HCT116 (cell line): Measurements from ENCODE around the gene SLC7A10. TPM values are rescaled to one million over a fixed set of nuclear protein-coding genes. Genes with fewer than 3 reads are reported as not detected.
A peak's percentile ranks its signal among the peaks of the same experiment; 100 is the strongest.

Experiments
- ATAC-seq: fragments of 200-7000 bp; cut with Tn5 transposase; 2 replicates; pipeline ENCODE4 v1.9.1; 2020; ENCODE audit warnings: mild to moderate bottlenecking, moderate library complexity
- BruUV-seq: library from RNA; stranded (reverse); fragments of 400-500 nt; replicated peaks from 2 replicates; lab custom pipeline; 2021; lab: Mats Ljungman, UMichigan
- CTCF ChIA-PET: fragments of 300-600 bp; sonication (Branson Sonifier 250); formaldehyde crosslinking; loops from one replicate; lab custom pipeline; 2021; ENCODE audit warnings: antibody characterized with exemption; lab: Charles Lee
- POLR2A ChIA-PET: fragments of 300-600, 350-600 bp; sonication (Branson Sonifier 250); formaldehyde crosslinking; loops from one replicate; lab custom pipeline; 2021; ENCODE audit warnings: antibody characterized with exemption; lab: Charles Lee
- RAD21 ChIA-PET, 2 experiments: fragments of 300-600 bp; sonication (Branson Sonifier 250); formaldehyde crosslinking; loops; one replicate each; lab custom pipeline; 2023; ENCODE audit warnings: low total read pairs in 2 of 2; ENCODE audit not compliant: uncharacterized antibody in 2 of 2, unreplicated experiment in 2 of 2, low non-redundant PET in 1 of 2; lab: Charles Lee
- DNase-seq: peaks from one replicate; pipeline ENCODE4 v3.0.0-alpha.2; 2010; ENCODE audit warnings: low read depth, low spot score
- H2AFZ ChIP-seq: fragments of 200-600 bp; shearing (Covaris generic), sonication (generic); 2 replicates; pipeline ENCODE4 v1.6.1; 2017; ENCODE audit warnings: low read depth, mixed run types, mixed read lengths, antibody characterized with exemption, low read length; ENCODE audit not compliant: poor library complexity, severe bottlenecking
- H3K27ac ChIP-seq: 2 replicates; pipeline ENCODE4 v1.5.1; 2012; ENCODE audit warnings: low read depth, low read length
- H3K27me3 ChIP-seq: fragments of 200-600 bp; sonication (generic); 2 replicates; pipeline ENCODE4 v1.6.1; 2016; ENCODE audit warnings: mixed run types, low read length, mixed read lengths; ENCODE audit not compliant: insufficient read depth
- H3K36me3 ChIP-seq, 2 experiments: fragments of 200-500 bp in 1 of 2; fragments of 200-600 bp in 1 of 2; sonication (Bioruptor generic) in 1 of 2; sonication (generic) in 1 of 2; 2 replicates each; pipeline versions ENCODE4 v1.5.1 to v1.6.1; 2014 to 2016; ENCODE audit warnings: low read length in 2 of 2, inconsistent platforms in 1 of 2, mixed read lengths in 1 of 2, mixed run types in 1 of 2; ENCODE audit not compliant: insufficient read depth in 2 of 2, control insufficient read depth in 1 of 2
- H3K4me1 ChIP-seq, 2 experiments: fragments of 200-600 bp in 1 of 2; sonication (generic) in 1 of 2; 2 replicates each; pipeline versions ENCODE4 v1.5.1 to v1.6.1; 2012 to 2017; ENCODE audit warnings: low read length in 2 of 2, inconsistent platforms in 1 of 2, mild to moderate bottlenecking in 1 of 2, mixed read lengths in 1 of 2, mixed run types in 1 of 2, moderate library complexity in 1 of 2; ENCODE audit not compliant: insufficient read depth in 2 of 2, control insufficient read depth in 1 of 2
- H3K4me2 ChIP-seq: fragments of 200-600 bp; sonication (generic); 2 replicates; pipeline ENCODE4 v1.6.1; 2017; ENCODE audit warnings: mixed run types, low read length, mixed read lengths
- H3K4me3 ChIP-seq, 2 experiments: fragments of 200-600 bp in 1 of 2; sonication (generic) in 1 of 2; replicated peaks in 1 of 2; 2 replicates each; pipeline ENCODE4 v1.5.1; 2011 to 2016; ENCODE audit warnings: low read length in 2 of 2, control low read depth in 1 of 2, low read depth in 1 of 2, mild to moderate bottlenecking in 1 of 2, mixed read lengths in 1 of 2, mixed run types in 1 of 2
- H3K79me2 ChIP-seq: fragments of 200-600 bp; sonication (generic); 2 replicates; pipeline ENCODE4 v1.6.1; 2017; ENCODE audit warnings: mild to moderate bottlenecking, mixed run types, low read length, moderate library complexity, mixed read lengths; ENCODE audit not compliant: insufficient read depth
- H3K9ac ChIP-seq: fragments of 200-600 bp; sonication (generic); 2 replicates; pipeline ENCODE4 v1.6.1; 2016; ENCODE audit warnings: low read length, mixed read lengths
- H3K9me2 ChIP-seq: fragments of 200-600 bp; sonication (generic), shearing (Covaris generic); 2 replicates; pipeline ENCODE4 v1.6.1; 2017; ENCODE audit warnings: mixed run types, mild to moderate bottlenecking, moderate library complexity; ENCODE audit not compliant: insufficient read depth
- H3K9me3 ChIP-seq, 2 experiments: fragments of 200-500 bp in 1 of 2; fragments of 200-600 bp in 1 of 2; sonication (Bioruptor generic) in 1 of 2; sonication (generic) in 1 of 2; 2 replicates each; pipeline ENCODE4 v1.6.1; 2014 to 2017; ENCODE audit warnings: low read length in 2 of 2, mixed read lengths in 2 of 2, inconsistent platforms in 1 of 2, low read depth in 1 of 2, mild to moderate bottlenecking in 1 of 2, mixed run types in 1 of 2, moderate library complexity in 1 of 2; ENCODE audit not compliant: control insufficient read depth in 1 of 2, insufficient read depth in 1 of 2
- H4K20me1 ChIP-seq: fragments of 200-600 bp; sonication (generic), shearing (Covaris generic); 2 replicates; pipeline ENCODE4 v1.6.1; 2017; ENCODE audit warnings: mixed run types, mild to moderate bottlenecking, moderate library complexity; ENCODE audit not compliant: insufficient read depth
- ATF3 ChIP-seq: IDR thresholded peaks from 2 replicates; pipeline ENCODE4 v1.6.1; 2012
- CBX3 ChIP-seq: IDR thresholded peaks from 2 replicates; pipeline ENCODE4 v1.6.1; 2012; ENCODE audit warnings: low read depth
- CEBPB ChIP-seq: IDR thresholded peaks from 2 replicates; pipeline ENCODE4 v1.6.1; 2012; ENCODE audit warnings: low read depth
- CTCF ChIP-seq, 3 experiments: fragments of 200-600 bp in 1 of 3; sonication (generic) in 1 of 3; IDR thresholded peaks in 2 of 3; conservative IDR thresholded peaks in 1 of 3; 2 replicates each; pipeline ENCODE4 v1.5.1; 2012 to 2017; ENCODE audit warnings: low read depth in 2 of 3, low read length in 2 of 3, antibody characterized with exemption in 1 of 3, borderline replicate concordance in 1 of 3, control low read depth in 1 of 3, mild to moderate bottlenecking in 1 of 3, mixed read lengths in 1 of 3, mixed run types in 1 of 3, moderate library complexity in 1 of 3; ENCODE audit not compliant: insufficient read depth in 1 of 3
- EGR1 ChIP-seq: IDR thresholded peaks from 2 replicates; pipeline ENCODE4 v1.6.1; 2012; ENCODE audit warnings: low read depth
- EZH2 ChIP-seq: fragments of 200-600 bp; sonication (generic); IDR thresholded peaks from 2 replicates; pipeline ENCODE4 v1.6.1; 2017; ENCODE audit warnings: antibody characterized with exemption, mixed run types
- EZH2phosphoT487 ChIP-seq: fragments of 200-600 bp; IDR thresholded peaks from 2 replicates; pipeline ENCODE4 v1.6.1; 2018; ENCODE audit warnings: antibody characterized with exemption, borderline replicate concordance
- FOSL1 ChIP-seq: IDR thresholded peaks from 2 replicates; pipeline ENCODE4 v1.6.1; 2012; ENCODE audit warnings: low read depth
- JUND ChIP-seq: IDR thresholded peaks from 2 replicates; pipeline ENCODE4 v1.6.1; 2012
- MAX ChIP-seq: IDR thresholded peaks from 2 replicates; pipeline ENCODE4 v1.6.1; 2012
- POLR2A ChIP-seq: IDR thresholded peaks from 2 replicates; pipeline ENCODE4 v1.7.0; 2011; ENCODE audit warnings: borderline replicate concordance; ENCODE audit not compliant: insufficient read depth, insufficient read length; ENCODE audit errors: extremely low read depth
- POLR2AphosphoS5 ChIP-seq: IDR thresholded peaks from 2 replicates; pipeline ENCODE4 v1.6.1; 2011; ENCODE audit warnings: mild to moderate bottlenecking, low read depth, low read length, moderate library complexity
- RAD21 ChIP-seq: IDR thresholded peaks from 2 replicates; pipeline ENCODE4 v1.6.1; 2012; ENCODE audit warnings: low read depth, mild to moderate bottlenecking
- SIN3A ChIP-seq: IDR thresholded peaks from 2 replicates; pipeline ENCODE4 v1.6.1; 2012; ENCODE audit warnings: low read depth
- SP1 ChIP-seq: IDR thresholded peaks from 2 replicates; pipeline ENCODE4 v1.6.1; 2012; ENCODE audit warnings: low read depth
- SRF ChIP-seq: IDR thresholded peaks from 2 replicates; pipeline ENCODE4 v1.6.1; 2012; ENCODE audit warnings: low read depth
- TCF7L2 ChIP-seq: IDR thresholded peaks from 2 replicates; pipeline ENCODE4 v1.7.0; 2011; ENCODE audit warnings: borderline replicate concordance, inconsistent platforms; ENCODE audit not compliant: insufficient read depth, insufficient read length; ENCODE audit errors: extremely low read depth
- YY1 ChIP-seq: IDR thresholded peaks from 2 replicates; pipeline ENCODE4 v1.6.1; 2011; ENCODE audit warnings: low read length, low read depth, moderate library complexity, mild to moderate bottlenecking; ENCODE audit not compliant: insufficient replicate concordance; ENCODE audit errors: extremely low read depth
- ZBTB33 ChIP-seq: IDR thresholded peaks from 2 replicates; pipeline ENCODE4 v1.6.1; 2011; ENCODE audit warnings: mild to moderate bottlenecking, low read length, moderate library complexity; ENCODE audit not compliant: insufficient replicate concordance; ENCODE audit errors: extremely low read depth
- ZNF274 ChIP-seq: fragments of 200-500 bp; sonication (Bioruptor generic); IDR thresholded peaks from 2 replicates; pipeline ENCODE4 v1.6.1; 2014; ENCODE audit warnings: mild to moderate bottlenecking, low read depth, low read length, inconsistent platforms
- intact Hi-C: fragments of 100-400 bp; cut with micrococcal nuclease; formaldehyde crosslinking; loops from 2 replicates; pipeline ENCODE4 v1.10.0; 2022
- total RNA-seq: library from RNA; stranded (reverse); gene quantifications from one replicate; pipeline ENCODE4 v1.2.1, GENCODE V29; 2021; ENCODE audit not compliant: unreplicated experiment

Gene SLC7A10
- total RNA-seq, 1 experiment from 2014 or later, result 0.25 TPM

- ChIA-PET POLR2A (no interaction called here), CTCF (interaction anchor here (1.1 to 1.2 kb wide), 3 partner anchors 10 to 158 kb away, joined by 3 to 7 read pairs (median 4); no protein-coding TSS in a partner anchor)
- H3K9me3 ChIP-seq, result peaks cover 11 to 13% of the 10 kb centered on the region in 2 experiments; a peak in 2 of 4 replicates
- no peaks in the 10 kb centered on the region for H3K79me2 ChIP-seq
- H3K4me2 ChIP-seq, result peak overlapping the region; percentile 65; the same call in 1 of the 2 replicates
- peak overlapping the region; percentile 40 for H2AFZ ChIP-seq
- H3K4me1 ChIP-seq, result peaks cover 10 to 15% of the 10 kb centered on the region in 2 experiments; a peak in 3 of 4 replicates
- no peaks in the 10 kb centered on the region for H3K36me3 ChIP-seq
- no peak overlapping the region; the same call in 1 of the 2 replicates for H3K27ac ChIP-seq
- H4K20me1 ChIP-seq, result no peaks in the 10 kb centered on the region
- H3K9ac ChIP-seq, result no peak overlapping the region
- H3K4me3 ChIP-seq, result no peak overlapping the region
- ATAC-seq, result no peak; the same call in 1 of the 2 replicates
- TF ChIP-seq EZH2 (no peak), EZH2phosphoT487 (no peak), FOSL1 (no peak), JUND (no peak), SRF (no peak), MAX (no peak), RAD21 (no peak), ZNF274 (no peak), CBX3 (no peak), EGR1 (no peak), POLR2A (no peak), POLR2AphosphoS5 (no peak), ATF3 (no peak), TCF7L2 (no peak), CTCF (IDR thresholded peaks at IDR 0.05 in 2 of 3, conservative IDR thresholded peaks at IDR 0.05 in 1 of 3; ENCODE audit: borderline replicate concordance in 1 of 3, insufficient read depth in 1 of 3, low read depth in 2 of 3, low read length in 2 of 3) (no peak), ZBTB33 (no peak), YY1 (no peak), SP1 (no peak), SIN3A (no peak), CEBPB (no peak)
- TF ChIP-seq, all 23 proteins: peak for 0
- intact Hi-C loops, result loop anchor here (5.0 kb wide), 1 partner anchor 54 kb away; the partner anchor contains the start of gene CEBPA
- no peaks in the 10 kb centered on the region for H3K9me2 ChIP-seq
- no peak for DNase-seq
- BruUV-seq, result no TSS peak
- no peaks in the 10 kb centered on the region for H3K27me3 ChIP-seq
- RAD21 ChIA-PET, result no interaction called here
These were observed 22.9 kb upstream of the SLC7A10 start for GRCh38 chr19:33248553-33248953.
